GM19397 (cell line): ENCODE measurements around the gene FERMT1.
"Not testable (repeated sequence)": the region's sequence is repeated elsewhere in the genome, so short reads cannot be mapped to it uniquely, and the experiment has no call there.

Experiments
- ATAC-seq: cut with Tn5 transposase; IDR thresholded peaks from one replicate; pipeline ENCODE4 v1.9.1; 2021; ENCODE audit warnings: mild to moderate bottlenecking, moderate library complexity; ENCODE audit not compliant: unreplicated experiment

FERMT1 gene

DNA sequence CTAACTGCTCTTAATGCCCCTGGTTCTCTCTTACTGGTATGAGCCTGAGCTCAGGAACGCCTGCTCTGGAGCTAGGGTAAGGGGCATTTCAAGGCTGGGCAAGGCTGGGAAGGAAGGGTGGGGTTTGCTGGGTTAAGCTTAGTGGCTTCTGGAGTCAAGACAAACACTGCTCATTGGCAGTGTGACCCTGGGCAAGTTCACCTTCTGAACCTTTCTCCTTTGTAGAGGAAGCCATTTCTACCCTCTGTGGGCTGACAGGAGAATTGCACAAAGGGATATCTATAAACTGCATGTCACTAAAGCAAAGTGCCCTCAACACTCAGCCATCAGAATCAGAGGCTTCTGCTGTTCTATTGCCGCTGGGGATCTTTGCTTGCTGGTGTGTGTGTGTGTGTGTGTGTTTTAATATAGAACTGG lies 48.7 kb downstream of the FERMT1 start:
- no peak for ATAC-seq

- no peak for ATAC-seq
Measured at GRCh38 chr20:6070829-6071695, 51.8 kb downstream of the FERMT1 start.

DNA sequence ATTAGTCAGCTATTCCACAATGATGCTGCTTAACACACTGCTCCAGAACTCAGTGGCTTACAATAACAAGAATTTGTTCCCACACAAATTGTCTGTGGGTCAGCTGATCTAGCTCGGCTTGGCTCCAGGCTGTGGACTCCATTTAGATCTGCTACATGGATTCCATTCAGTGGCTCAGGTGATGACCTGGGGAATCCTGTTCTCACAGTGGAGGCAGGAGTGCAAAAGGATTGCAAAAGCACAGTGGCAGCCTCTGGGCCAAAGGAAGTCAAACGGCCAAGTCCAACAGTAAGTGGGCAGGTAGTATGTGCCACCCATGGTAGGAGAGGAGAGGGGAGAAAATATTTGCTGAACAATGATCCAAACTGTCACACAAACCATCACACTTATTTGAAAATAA lies 53.2 kb downstream of the FERMT1 start:
- ATAC-seq, result no peak

- ATAC-seq, result no peak
Measured at GRCh38 chr20:6067763-6068318, 55.0 kb downstream of the FERMT1 start.

- no peak for ATAC-seq
Measured at GRCh38 chr20:6066582-6066981, 56.2 kb downstream of the FERMT1 start.

DNA sequence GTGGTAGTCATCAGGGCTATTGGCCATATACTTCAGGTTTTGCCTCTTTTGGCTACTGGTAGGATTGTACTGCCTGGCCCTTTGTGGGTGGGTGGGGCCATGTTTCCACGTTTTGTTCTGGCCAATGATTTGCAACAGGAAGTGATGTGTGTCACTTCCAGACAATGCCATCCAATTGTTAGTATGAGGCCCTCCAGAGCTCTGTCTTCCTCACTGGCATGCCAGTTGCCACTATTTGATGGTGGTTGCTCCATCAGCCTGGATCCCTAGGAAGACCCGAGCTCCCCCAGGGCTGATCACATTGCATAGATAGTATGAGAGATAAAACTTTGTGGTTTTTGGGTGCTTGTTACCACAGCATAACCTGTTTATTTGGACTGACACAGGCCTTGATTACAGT lies 61.3 kb downstream of the FERMT1 start:
- ATAC-seq, result no peak

GRCh38 chr20:6060213-6060612 lies 62.6 kb downstream of the FERMT1 start:
- ATAC-seq, result no peak

DNA sequence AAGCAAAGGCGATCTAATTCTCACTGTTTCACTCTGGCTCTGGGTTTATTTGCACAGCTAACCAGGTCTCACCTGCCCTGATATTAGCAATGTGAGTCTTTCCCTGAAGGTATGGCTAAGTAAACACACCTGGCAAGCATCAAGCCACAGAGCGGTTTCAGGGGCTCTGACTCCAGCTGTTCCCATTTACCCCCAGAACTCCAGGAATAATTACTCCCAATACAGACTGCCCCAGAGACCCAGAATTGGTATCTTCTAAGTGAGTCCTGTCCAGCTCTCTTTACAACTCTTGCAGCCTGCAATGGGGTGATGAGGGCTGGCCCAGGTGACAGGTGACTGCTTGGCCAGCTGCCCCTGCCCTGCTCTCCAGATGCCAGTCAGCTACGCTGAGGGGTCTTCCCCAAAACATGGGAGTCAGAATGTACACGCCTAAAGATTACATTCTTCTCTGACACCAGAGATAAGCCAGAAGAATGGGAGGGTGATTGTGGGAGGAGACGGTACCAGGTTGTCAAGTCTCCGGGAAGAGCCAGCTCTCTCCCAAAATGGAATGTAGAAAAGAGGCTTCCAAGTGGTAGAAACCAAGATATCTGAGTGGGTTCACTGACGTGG lies 64.0 kb downstream of the FERMT1 start:
- ATAC-seq, result no peak

DNA sequence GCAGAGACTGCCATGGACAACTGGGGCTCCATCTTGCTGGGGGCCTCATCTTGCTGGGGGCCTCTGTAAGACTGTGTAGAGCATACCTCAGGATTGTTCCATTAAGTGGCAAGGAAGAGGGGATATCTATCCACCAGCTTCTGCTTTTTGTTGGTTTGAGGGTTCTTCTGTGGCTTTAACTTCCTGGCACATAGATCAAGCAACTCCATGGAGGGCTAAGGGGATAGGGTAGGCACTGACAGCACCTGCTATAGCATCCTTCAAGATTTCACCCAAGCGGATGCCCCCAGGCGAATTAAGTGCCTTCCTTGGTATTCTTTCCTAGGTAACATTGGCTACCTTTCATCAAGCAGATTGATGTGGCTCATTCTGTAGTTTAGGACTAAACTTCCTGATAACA lies 65.1 kb downstream of the FERMT1 start:
- ATAC-seq, result no peak

GRCh38 chr20:6057139-6057538 lies 65.7 kb downstream of the FERMT1 start:
- no peak for ATAC-seq

GRCh38 chr20:6055981-6056569 lies 66.8 kb downstream of the FERMT1 start:
- ATAC-seq, result no peak

DNA sequence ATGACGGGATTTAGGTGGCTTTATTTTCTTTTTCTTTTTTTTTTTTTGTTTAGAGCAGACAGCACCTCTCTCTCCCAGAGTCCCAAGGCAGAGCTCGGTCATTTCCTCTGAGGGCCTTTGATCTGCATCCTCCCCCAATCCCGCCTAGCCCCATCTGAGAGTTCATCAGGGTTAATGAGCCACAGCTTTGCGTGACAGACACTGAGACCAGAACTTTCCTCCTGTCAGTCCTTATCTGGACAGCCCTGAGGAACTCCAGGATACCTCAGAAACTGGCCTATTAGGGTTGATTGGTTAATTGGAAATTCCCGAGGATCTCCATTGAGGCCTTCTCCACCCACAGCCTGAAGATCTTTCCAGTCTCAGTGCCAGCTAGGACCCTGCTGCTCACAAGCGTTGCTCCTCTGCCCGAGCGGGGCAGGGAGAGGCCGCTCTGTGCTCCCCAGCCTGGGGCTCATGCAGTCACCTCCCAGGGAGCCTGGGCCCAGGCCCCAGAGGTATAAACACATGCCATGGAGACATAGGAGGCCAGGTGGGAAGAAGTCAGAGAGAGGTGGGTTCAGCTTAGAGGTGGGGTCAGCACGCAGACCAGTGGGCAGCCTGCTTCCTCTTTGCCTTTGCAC lies 67.6 kb downstream of the FERMT1 start:
- ATAC-seq, result no peak

- not testable (repeated sequence) for ATAC-seq
Measured at GRCh38 chr20:6054689-6055051, 68.2 kb downstream of the FERMT1 start.

- ATAC-seq, result no peak
Measured at GRCh38 chr20:6053776-6054688, 68.8 kb downstream of the FERMT1 start, which contains the start of gene LRRN4. LRRN4 (minus strand) TSS chr20:6054060; CDS start chr20:6052799, 1,261 bp downstream.

- no peak for ATAC-seq
Measured at GRCh38 chr20:6053064-6053775, 69.6 kb downstream of the FERMT1 start.

DNA sequence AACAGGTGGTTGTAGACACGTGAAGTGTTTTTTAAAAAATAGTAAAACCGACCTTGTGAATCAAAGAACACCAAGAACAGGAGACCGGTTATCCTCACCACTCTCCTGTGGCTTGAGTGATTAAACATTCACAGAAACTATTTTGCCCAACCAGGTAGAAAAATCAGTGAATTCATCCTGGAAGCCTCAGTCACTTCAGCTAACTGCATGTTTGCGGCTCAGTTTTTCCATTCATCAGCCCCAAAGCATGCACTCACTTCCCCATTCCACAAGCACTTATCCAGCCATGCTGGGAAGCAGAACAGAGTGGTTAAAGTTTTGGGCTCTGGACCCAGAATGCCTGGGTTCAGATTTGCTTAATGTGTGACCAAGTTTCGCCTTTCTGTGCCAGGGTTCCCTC lies 71.3 kb downstream of the FERMT1 start:
- ATAC-seq, result no peak

GRCh38 chr20:6048391-6048790 lies 74.4 kb downstream of the FERMT1 start:
- no peak for ATAC-seq

DNA sequence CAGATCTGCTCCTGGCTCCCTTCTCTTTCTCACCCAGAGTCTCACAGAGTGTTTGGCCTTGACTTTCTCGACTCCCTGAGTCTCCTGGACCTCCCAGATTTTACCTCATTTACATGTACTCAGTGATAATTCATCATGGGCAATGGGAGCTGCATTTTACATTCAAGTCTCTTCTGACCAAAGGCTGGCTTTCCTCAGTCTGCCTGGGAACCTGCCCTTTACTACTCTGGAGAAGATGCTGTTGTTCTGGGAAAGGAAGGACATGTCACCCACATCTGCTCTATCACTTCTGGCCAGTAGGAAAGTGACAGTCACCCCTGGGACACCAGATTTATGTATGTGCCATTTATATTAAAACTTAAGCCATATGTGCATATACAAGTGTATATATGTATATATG lies 76.4 kb downstream of the FERMT1 start:
- ATAC-seq, result no peak

DNA sequence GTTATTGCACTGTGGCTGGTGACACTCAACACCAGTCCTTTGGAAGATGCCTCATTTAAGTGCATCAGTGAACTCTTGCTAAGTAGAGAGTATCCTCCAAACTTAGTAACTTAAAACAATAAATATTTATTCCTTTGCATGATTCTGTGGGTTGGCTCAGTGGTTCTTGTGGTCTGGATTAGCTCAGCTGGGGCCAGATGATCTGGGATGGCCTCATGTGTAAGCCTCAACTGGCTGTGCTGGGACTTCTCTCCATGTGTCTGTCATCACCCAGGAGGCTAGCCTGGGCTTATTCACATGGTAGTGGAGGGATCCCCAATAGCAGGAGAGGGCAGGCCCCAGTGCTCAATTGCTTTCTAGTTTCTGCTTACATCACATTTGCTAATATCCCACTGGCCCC lies 77.3 kb downstream of the FERMT1 start:
- ATAC-seq, result no peak

- no peak for ATAC-seq
Measured at GRCh38 chr20:6044115-6044514, 78.7 kb downstream of the FERMT1 start.
